ENCODE data around the gene TARBP1. TPM values are rescaled to one million over a fixed set of nuclear protein-coding genes. Genes with fewer than 3 reads are reported as not detected.

The TARBP1 gene
- total and polyA plus RNA-seq, 7 donors, result 5.5 to 22.1 (median 10.0) TPM

DNA sequence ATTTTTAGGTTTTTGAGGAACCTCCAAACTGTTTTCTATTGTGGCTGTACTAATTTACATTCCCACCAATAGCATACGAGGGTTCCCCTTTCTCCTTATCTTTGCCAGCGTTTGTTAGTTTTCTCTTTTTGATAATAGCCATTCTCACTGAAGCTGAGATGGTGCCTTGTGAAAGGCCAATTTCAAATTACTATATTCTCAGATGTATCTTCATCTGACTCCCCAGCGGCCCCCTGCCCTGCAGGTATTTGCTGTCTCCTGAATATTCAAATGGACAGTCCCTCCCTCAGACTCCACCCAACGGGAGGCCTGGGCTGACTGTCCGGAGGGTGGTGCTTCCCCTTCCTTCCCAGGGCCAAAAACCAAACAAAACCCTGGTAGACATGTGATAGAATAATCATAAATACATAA lies 33.5 kb upstream of the TARBP1 start:
- no peak for DNase-seq
- intact Hi-C loops (cut with DNase I), result no loop called here
- Histone ChIP-seq H3K4me3 (no peak overlapping the region), H3K27ac (no peak overlapping the region), H3K27me3 (no peaks in the 10 kb centered on the region), H3K36me3 (no peaks in the 10 kb centered on the region), H3K9me3 (no peaks in the 10 kb centered on the region), H3K4me1 (peaks cover 0 to 15% (median 12%) of the 10 kb centered on the region in 4 donors)
- WGBS, 2 donors, result 51 to 68% methylated on average over 5 of the region's 5 CpGs
- TF ChIP-seq POLR2A (IDR thresholded peaks at IDR 0.05) (no peak), POLR2AphosphoS5 (IDR thresholded peaks at IDR 0.05) (no peak), EP300 (IDR thresholded peaks at IDR 0.05) (no peak)
- TF ChIP-seq, protein P1, sequence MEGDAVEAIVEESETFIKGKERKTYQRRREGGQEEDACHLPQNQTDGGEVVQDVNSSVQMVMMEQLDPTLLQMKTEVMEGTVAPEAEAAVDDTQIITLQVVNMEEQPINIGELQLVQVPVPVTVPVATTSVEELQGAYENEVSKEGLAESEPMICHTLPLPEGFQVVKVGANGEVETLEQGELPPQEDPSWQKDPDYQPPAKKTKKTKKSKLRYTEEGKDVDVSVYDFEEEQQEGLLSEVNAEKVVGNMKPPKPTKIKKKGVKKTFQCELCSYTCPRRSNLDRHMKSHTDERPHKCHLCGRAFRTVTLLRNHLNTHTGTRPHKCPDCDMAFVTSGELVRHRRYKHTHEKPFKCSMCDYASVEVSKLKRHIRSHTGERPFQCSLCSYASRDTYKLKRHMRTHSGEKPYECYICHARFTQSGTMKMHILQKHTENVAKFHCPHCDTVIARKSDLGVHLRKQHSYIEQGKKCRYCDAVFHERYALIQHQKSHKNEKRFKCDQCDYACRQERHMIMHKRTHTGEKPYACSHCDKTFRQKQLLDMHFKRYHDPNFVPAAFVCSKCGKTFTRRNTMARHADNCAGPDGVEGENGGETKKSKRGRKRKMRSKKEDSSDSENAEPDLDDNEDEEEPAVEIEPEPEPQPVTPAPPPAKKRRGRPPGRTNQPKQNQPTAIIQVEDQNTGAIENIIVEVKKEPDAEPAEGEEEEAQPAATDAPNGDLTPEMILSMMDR (IDR thresholded peaks at IDR 0.05), result no peak

- intact Hi-C loops (cut with DNase I), result no loop called here
- H3K4me3 ChIP-seq, result no peak overlapping the region
- H3K27ac ChIP-seq, result no peak overlapping the region
- TF ChIP-seq EP300 (IDR thresholded peaks at IDR 0.05) (no peak), POLR2A (IDR thresholded peaks at IDR 0.05) (no peak), POLR2AphosphoS5 (IDR thresholded peaks at IDR 0.05) (no peak)
- TF ChIP-seq, protein P1 (IDR thresholded peaks at IDR 0.05), result no peak
- no peaks in the 10 kb centered on the region for H3K27me3 ChIP-seq
- H3K9me3 ChIP-seq, result no peaks in the 10 kb centered on the region
- no peaks in the 10 kb centered on the region for H3K4me1 ChIP-seq
- H3K36me3 ChIP-seq, result no peaks in the 10 kb centered on the region
- WGBS, 2 donors, result 68 to 75% methylated on average over 9 of the region's 9 CpGs
- no peak for DNase-seq
Measured at GRCh38 chr1:234509457-234510328, 30.7 kb upstream of the TARBP1 start.

GRCh38 chr1:234507626-234508387 lies 28.8 kb upstream of the TARBP1 start:
- Histone ChIP-seq H3K4me3 (no peak overlapping the region), H3K36me3 (no peaks in the 10 kb centered on the region), H3K9me3 (no peaks in the 10 kb centered on the region), H3K27me3 (no peaks in the 10 kb centered on the region), H3K4me1 (peaks cover 0 to 5% (median 0%) of the 10 kb centered on the region in 4 donors), H3K27ac (no peak overlapping the region)
- TF ChIP-seq POLR2AphosphoS5 (IDR thresholded peaks at IDR 0.05) (no peak), EP300 (IDR thresholded peaks at IDR 0.05) (no peak), POLR2A (IDR thresholded peaks at IDR 0.05) (no peak)
- TF ChIP-seq, protein P1 (IDR thresholded peaks at IDR 0.05), result no peak
- WGBS, 2 donors, result 95 to 96% methylated on average over 11 of the region's 11 CpGs
- DNase-seq, result peak; percentile 26
- intact Hi-C loops (cut with DNase I), result no loop called here

DNA sequence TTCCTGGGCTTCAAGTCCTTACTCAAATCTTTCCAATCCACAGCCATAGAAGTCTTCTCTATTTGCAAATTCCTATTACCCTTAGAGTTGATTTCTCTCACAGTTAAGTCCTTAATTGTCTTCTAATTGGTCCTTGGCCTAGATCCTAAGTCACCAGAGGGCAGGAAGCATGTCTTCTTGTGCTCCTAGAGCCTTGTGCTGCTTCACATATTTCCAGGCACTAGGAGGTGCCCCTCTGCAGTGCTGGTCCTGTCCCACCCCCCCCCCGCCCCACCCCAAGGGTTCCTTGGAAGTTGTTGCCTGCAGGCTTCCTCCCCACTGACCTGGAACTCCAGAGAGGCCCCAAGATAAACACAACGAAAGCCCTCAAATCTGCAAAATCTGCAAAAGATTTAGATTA lies 28.1 kb upstream of the TARBP1 start:
- H3K36me3 ChIP-seq, result no peaks in the 10 kb centered on the region
- TF ChIP-seq, protein P1 (IDR thresholded peaks at IDR 0.05), result no peak
- TF ChIP-seq POLR2A (IDR thresholded peaks at IDR 0.05), result no peak
- TF ChIP-seq EP300 (IDR thresholded peaks at IDR 0.05), result no peak
- TF ChIP-seq POLR2AphosphoS5 (IDR thresholded peaks at IDR 0.05), result no peak
- peak; percentile 18 for DNase-seq
- intact Hi-C loops (cut with DNase I), result no loop called here
- 86 to 98% methylated on average over 2 of the region's 2 CpGs for WGBS, 2 donors
- no peak overlapping the region for H3K4me3 ChIP-seq
- peaks cover 0 to 5% (median 0%) of the 10 kb centered on the region in 4 donors for H3K4me1 ChIP-seq
- H3K27me3 ChIP-seq, result no peaks in the 10 kb centered on the region
- no peaks in the 10 kb centered on the region for H3K9me3 ChIP-seq
- no peak overlapping the region for H3K27ac ChIP-seq
